ENCODE data around the gene SSU72. TPM values are rescaled to one million over a fixed set of nuclear protein-coding genes. Genes with fewer than 3 reads are reported as not detected.

The SSU72 gene
- total RNA-seq, 2 donors from 2014 or later = 80.4 to 90.2 TPM

DNA sequence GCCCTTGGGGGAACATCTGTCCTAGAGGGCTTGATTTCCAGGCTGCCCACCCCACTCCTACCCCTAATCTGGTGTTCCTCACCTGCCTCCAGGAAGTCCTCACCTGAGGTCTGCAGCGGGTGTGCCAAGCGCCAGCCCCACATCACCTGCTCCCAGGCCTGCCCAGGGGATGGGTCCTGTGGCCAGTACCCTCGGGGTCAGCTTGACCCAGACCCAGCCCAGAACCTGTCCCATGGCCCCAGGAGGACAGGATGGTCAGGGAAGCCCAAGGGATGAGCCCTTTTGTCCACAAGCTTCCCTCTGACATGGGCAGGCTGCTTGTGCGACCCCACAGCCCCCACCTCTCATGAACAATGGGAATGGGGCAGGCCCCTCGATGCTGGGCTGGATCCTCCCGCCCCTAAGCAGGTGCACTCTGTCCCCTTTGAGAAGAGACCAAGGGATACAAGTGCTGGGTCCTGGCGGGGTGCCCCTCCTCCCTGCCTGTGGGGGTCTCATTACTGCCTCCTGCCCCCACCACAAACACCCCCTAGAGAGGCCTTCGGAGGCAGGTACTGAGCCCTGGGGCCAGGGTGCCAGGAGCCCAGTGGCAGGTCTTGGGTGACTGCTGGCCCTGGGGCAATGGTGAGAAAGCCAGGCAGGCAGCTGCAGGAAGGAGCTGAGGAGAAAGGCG lies 43.9 kb upstream of the SSU72 start:
- ATAC-seq (ENCODE audit: insufficient number of reproducible peaks, low FRiP score, low read depth) = no peak
- Histone ChIP-seq H3K4me1 (ENCODE audit: control insufficient read depth in 1 of 2, low read depth in 2 of 2) (peaks cover 18 to 27% of the 10 kb centered on the region in 2 donors), H3K4me3 (no peak overlapping the region), H3K36me3 (peaks cover 8% of the 10 kb centered on the region), H3K9me3 (no peaks in the 10 kb centered on the region), H3K27ac (no peak overlapping the region), H3K27me3 (replicated peaks; ENCODE audit: insufficient read depth) (no peaks in the 10 kb centered on the region)
- TF ChIP-seq, protein P1, sequence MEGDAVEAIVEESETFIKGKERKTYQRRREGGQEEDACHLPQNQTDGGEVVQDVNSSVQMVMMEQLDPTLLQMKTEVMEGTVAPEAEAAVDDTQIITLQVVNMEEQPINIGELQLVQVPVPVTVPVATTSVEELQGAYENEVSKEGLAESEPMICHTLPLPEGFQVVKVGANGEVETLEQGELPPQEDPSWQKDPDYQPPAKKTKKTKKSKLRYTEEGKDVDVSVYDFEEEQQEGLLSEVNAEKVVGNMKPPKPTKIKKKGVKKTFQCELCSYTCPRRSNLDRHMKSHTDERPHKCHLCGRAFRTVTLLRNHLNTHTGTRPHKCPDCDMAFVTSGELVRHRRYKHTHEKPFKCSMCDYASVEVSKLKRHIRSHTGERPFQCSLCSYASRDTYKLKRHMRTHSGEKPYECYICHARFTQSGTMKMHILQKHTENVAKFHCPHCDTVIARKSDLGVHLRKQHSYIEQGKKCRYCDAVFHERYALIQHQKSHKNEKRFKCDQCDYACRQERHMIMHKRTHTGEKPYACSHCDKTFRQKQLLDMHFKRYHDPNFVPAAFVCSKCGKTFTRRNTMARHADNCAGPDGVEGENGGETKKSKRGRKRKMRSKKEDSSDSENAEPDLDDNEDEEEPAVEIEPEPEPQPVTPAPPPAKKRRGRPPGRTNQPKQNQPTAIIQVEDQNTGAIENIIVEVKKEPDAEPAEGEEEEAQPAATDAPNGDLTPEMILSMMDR (IDR thresholded peaks at IDR 0.05) = no peak
- DNase-seq (ENCODE audit: low spot score) = no peak

DNA sequence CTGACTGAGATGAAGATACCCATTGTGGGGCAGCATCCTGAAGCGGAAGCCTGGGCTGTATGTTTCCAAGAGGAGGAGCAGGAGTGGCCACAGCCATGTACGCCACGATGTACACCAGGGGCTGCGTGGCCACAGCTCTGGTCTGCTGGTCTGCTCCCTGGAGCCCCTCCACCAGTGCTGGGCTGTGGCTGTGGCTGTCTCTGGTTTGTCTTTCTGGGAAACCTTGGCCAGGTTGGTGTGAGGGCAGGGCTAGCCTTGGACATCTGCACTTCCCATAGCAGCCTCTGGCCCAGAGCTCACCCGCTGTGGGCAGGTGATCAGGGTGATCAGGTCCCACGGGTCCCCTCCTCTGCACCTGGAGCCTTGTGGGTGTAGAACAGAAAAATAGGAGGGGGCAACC lies 43.3 kb upstream of the SSU72 start:
- no peak for DNase-seq (ENCODE audit: low spot score)
- TF ChIP-seq, protein P1 (IDR thresholded peaks at IDR 0.05) = no peak
- H3K36me3 ChIP-seq = peaks cover 8% of the 10 kb centered on the region
- H3K27ac ChIP-seq = no peak overlapping the region
- no peak for ATAC-seq (ENCODE audit: insufficient number of reproducible peaks, low FRiP score, low read depth)
- H3K9me3 ChIP-seq = no peaks in the 10 kb centered on the region
- no peaks in the 10 kb centered on the region for H3K27me3 ChIP-seq (replicated peaks; ENCODE audit: insufficient read depth)
- peaks cover 18 to 30% of the 10 kb centered on the region in 2 donors for H3K4me1 ChIP-seq (ENCODE audit: control insufficient read depth in 1 of 2, low read depth in 2 of 2)
- no peak overlapping the region for H3K4me3 ChIP-seq

DNA sequence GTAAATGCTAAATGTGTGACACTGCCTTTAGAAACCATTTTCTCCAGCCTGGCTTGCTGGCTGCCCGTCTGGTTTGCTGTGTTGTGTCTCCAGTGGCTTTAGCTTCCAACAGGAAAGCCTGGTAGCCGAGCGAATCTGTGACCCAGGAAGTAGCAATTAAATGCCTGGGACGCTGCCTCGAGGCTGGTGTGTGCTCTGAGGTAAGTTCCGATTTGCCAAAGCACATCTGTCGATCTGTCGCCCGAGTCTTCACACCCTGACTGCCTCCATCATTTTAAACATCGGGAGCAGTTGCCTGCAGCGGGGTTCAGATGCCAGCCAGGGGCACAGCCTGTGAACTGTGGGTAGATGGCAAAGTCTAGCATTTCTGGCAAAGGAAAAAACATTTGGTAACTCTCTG lies 42.9 kb upstream of the SSU72 start:
- peaks cover 18 to 30% of the 10 kb centered on the region in 2 donors for H3K4me1 ChIP-seq (ENCODE audit: control insufficient read depth in 1 of 2, low read depth in 2 of 2)
- H3K9me3 ChIP-seq = no peaks in the 10 kb centered on the region
- no peak overlapping the region for H3K27ac ChIP-seq
- H3K27me3 ChIP-seq (replicated peaks; ENCODE audit: insufficient read depth) = no peaks in the 10 kb centered on the region
- no peak overlapping the region for H3K4me3 ChIP-seq
- TF ChIP-seq, protein P1 (IDR thresholded peaks at IDR 0.05) = no peak
- DNase-seq (ENCODE audit: low spot score) (no peak), ATAC-seq (ENCODE audit: insufficient number of reproducible peaks, low FRiP score, low read depth) (no peak)
- peaks cover 8% of the 10 kb centered on the region for H3K36me3 ChIP-seq

DNA sequence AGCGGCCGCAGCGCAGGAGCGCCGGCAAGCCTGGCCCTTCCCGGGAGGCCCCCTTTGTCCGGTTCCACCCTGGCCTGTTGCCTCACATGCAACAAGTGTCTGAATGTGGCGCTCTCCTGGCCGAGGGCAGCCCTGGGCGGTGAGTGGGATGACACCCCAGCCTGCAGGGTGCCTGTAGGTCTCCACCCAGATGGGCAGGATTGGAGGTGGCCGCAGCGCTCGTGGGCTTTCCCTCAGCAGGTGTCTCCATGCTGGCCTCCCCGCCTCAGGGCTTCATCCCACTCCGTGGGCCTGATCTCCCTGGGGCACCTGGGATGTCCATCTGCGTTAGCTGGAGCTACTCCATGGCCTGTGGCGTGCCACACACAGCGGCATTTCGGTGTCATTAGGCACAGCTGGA lies 42.2 kb upstream of the SSU72 start:
- DNase-seq (ENCODE audit: low spot score) = no peak
- H3K4me1 ChIP-seq (ENCODE audit: control insufficient read depth in 1 of 2, low read depth in 2 of 2) = peaks cover 18 to 30% of the 10 kb centered on the region in 2 donors
- H3K4me3 ChIP-seq = peak overlapping the region; percentile 96
- no peak for ATAC-seq (ENCODE audit: insufficient number of reproducible peaks, low FRiP score, low read depth)
- TF ChIP-seq, protein P1 (IDR thresholded peaks at IDR 0.05) = no peak
- H3K9me3 ChIP-seq = no peaks in the 10 kb centered on the region
- H3K36me3 ChIP-seq = peaks cover 8% of the 10 kb centered on the region
- H3K27me3 ChIP-seq (replicated peaks; ENCODE audit: insufficient read depth) = no peaks in the 10 kb centered on the region
- H3K27ac ChIP-seq = no peak overlapping the region

DNA sequence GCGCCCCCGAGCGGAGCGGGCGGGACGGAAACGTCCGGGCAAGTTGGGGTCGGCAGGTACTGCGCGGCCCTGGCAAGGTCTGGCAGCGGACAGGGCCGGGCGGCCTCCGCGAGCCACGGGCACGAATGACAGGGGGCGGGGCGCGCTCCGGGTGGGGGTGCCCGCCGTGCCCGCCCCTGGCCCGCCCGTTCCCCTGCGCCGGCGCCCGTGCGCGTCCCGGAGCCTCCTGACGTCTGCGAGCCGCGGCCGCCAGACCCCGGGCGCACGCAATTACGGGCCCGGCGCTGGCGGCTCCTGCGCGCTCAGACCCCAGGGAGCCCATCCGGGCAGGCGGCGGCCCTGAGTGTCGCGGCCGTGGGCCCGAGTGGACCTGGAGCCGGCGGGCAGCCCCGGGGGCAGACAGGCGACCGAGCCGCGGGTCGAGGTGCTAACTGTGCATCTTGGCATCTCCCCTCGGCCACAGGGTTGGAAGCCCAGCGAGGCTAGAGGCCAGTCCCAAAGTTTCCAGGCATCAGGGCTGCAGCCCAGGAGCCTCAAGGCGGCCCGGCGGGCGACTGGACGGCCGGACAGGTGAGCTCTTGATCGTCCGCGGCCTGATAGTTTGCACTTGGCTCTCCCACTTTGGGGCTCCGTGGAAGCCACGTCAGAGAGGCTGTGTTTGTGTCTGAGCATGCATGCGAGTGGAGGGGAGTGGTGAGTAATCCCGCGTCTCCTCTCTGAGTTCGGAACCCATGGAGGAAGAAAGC lies 41.6 kb upstream of the SSU72 start:
- peaks cover 8% of the 10 kb centered on the region for H3K36me3 ChIP-seq
- ATAC-seq (ENCODE audit: insufficient number of reproducible peaks, low FRiP score, low read depth) = peak; percentile 5
- no peak for DNase-seq (ENCODE audit: low spot score)
- H3K4me1 ChIP-seq (ENCODE audit: control insufficient read depth in 1 of 2, low read depth in 2 of 2) = peaks cover 18 to 30% of the 10 kb centered on the region in 2 donors
- H3K27me3 ChIP-seq (replicated peaks; ENCODE audit: insufficient read depth) = no peaks in the 10 kb centered on the region
- H3K9me3 ChIP-seq = no peaks in the 10 kb centered on the region
- TF ChIP-seq, protein P1 (IDR thresholded peaks at IDR 0.05) = no peak
- H3K4me3 ChIP-seq = peak overlapping the region; percentile 96
- peak overlapping the region; percentile 99 to 100 for H3K27ac ChIP-seq
